Lower leg skin (tissue), 3 donors: Measurements from ENCODE around the gene UBE2F.

Experiments used
- POLR2A ChIP-seq, 2 donors: fragments of 450-650 bp; IDR thresholded peaks; one replicate each; pipeline ENCODE4 v1.6.1; 2016 to 2017; ENCODE audit warnings: antibody characterized with exemption in 2 of 2, mild to moderate bottlenecking in 1 of 2, moderate library complexity in 1 of 2
- TF ChIP-seq, protein P1 (sequence below), 3 donors: fragments of 450-650 bp; IDR thresholded peaks; one replicate each; pipeline ENCODE4 v1.5.1; 2016; ENCODE audit warnings: antibody characterized with exemption in 3 of 3, mild to moderate bottlenecking in 3 of 3, moderate library complexity in 2 of 3

DNA sequence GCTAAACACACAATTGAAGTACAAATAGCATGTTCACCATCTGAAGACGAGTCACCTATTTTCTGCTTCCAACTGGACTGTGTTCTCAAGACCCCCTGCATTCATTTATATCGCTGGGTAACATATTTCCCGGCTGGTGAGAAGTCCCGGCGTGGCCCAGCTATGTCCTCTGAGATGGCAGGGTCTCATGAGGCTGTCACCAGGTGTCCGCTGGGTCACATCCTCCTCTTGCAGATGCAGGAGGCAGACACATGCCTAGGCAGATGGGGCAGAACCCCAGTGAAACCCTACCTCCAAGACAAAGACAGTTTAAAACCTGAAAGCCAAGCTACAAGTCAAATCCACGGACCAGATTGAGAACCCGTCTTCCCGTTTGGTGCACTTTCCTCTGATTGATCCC lies 36.8 kb upstream of the UBE2F start:
- TF ChIP-seq, protein P1, sequence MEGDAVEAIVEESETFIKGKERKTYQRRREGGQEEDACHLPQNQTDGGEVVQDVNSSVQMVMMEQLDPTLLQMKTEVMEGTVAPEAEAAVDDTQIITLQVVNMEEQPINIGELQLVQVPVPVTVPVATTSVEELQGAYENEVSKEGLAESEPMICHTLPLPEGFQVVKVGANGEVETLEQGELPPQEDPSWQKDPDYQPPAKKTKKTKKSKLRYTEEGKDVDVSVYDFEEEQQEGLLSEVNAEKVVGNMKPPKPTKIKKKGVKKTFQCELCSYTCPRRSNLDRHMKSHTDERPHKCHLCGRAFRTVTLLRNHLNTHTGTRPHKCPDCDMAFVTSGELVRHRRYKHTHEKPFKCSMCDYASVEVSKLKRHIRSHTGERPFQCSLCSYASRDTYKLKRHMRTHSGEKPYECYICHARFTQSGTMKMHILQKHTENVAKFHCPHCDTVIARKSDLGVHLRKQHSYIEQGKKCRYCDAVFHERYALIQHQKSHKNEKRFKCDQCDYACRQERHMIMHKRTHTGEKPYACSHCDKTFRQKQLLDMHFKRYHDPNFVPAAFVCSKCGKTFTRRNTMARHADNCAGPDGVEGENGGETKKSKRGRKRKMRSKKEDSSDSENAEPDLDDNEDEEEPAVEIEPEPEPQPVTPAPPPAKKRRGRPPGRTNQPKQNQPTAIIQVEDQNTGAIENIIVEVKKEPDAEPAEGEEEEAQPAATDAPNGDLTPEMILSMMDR (IDR thresholded peaks at IDR 0.05), result no peak
- TF ChIP-seq POLR2A (IDR thresholded peaks at IDR 0.05), result no peak
